Kidney (tissue), 14 donors: ENCODE data around the gene CCDC138. TPM values are rescaled to one million over a fixed set of nuclear protein-coding genes. Genes with fewer than 3 reads are reported as not detected.

ENCODE experiments used
- DNase-seq, 5 donors: peaks; one replicate each; pipeline ENCODE4 v3.0.0-alpha.2; 2013 to 2020
- FAIRE-seq: peaks from 2 replicates; lab custom pipeline; 2012; peaks lifted over from hg19 to GRCh38; lab: Jason Lieb, UNC
- H3K27ac ChIP-seq, 2 donors: one replicate each; pipeline ENCODE4 v1.7.0; 2013; ENCODE audit warnings: low read depth in 2 of 2, low read length in 2 of 2, inconsistent platforms in 1 of 2
- H3K27me3 ChIP-seq: one replicate; pipeline ENCODE4 v1.7.1; 2013; ENCODE audit warnings: low read length, inconsistent platforms; ENCODE audit not compliant: control insufficient read depth, insufficient read depth
- H3K36me3 ChIP-seq, 3 donors: one replicate each; pipeline versions ENCODE4 v1.7.0 to v1.7.1; 2013; ENCODE audit warnings: low read length in 3 of 3, control low read depth in 1 of 3, inconsistent platforms in 1 of 3; ENCODE audit not compliant: insufficient read depth in 3 of 3, control insufficient read depth in 2 of 3
- H3K4me1 ChIP-seq, 3 donors: one replicate each; pipeline versions ENCODE4 v1.7.0 to v1.7.1; 2013; ENCODE audit warnings: low read length in 3 of 3, inconsistent platforms in 1 of 3, low read depth in 1 of 3; ENCODE audit not compliant: control insufficient read depth in 2 of 3, insufficient read depth in 2 of 3
- H3K4me3 ChIP-seq, 3 donors: one replicate each; pipeline versions ENCODE4 v1.7.0 to v1.8.1; 2013; ENCODE audit warnings: low read length in 3 of 3, control low read depth in 1 of 3, inconsistent platforms in 1 of 3
- H3K9ac ChIP-seq, 3 donors: one replicate each; pipeline versions ENCODE4 v1.7.0 to v1.7.1; 2013; ENCODE audit warnings: low read length in 3 of 3, control low read depth in 1 of 3, inconsistent platforms in 1 of 3
- H3K9me3 ChIP-seq, 3 donors: one replicate each; pipeline versions ENCODE4 v1.7.0 to v1.7.1; 2013; ENCODE audit warnings: low read length in 3 of 3, control low read depth in 1 of 3, inconsistent platforms in 1 of 3; ENCODE audit not compliant: control insufficient read depth in 2 of 3, insufficient read depth in 1 of 3
- intact Hi-C: fragments of 100-400 bp; cut with DNase I; formaldehyde crosslinking; loops from one replicate; pipeline ENCODE4 v1.11.1; 2022
- polyA plus RNA-seq: library from polyadenylated mRNA; stranded (reverse); fragments of 350-450 nt; fragmentation: Illumina TruSeq; extraction: RNeasy Lipid Tissue Mini Kit (QIAGEN cat#74804); gene quantifications from one replicate; pipeline ENCODE4 v1.2.3, GENCODE V29; 2014; ENCODE audit warnings: low read depth, low replicate concordance; ENCODE audit not compliant: insufficient read depth
- total RNA-seq: library from RNA; stranded (reverse); fragmentation: NEBNext Ultra II Directional; extraction: Animal tissue kit (Norgen Biotek cat#: 25700); gene quantifications from one replicate; pipeline ENCODE4 v1.2.1, GENCODE V29; 2021
- TF ChIP-seq, protein P1 (sequence below): IDR thresholded peaks from 3 replicates; pipeline ENCODE4 v1.5.1; 2012; ENCODE audit warnings: mild to moderate bottlenecking, moderate library complexity, borderline replicate concordance; ENCODE audit not compliant: insufficient read depth; ENCODE audit errors: extremely low read depth
- donor health status: control.
- donor health status: control.
- donor health status: control.
- donor health status: control.
- donor health status: control.
- donor health status: DM: yes; HTN: yes; CAD: no.
- donor health status: Normal renal cell carcinoma (clear cell type).

The CCDC138 gene
- total and polyA plus RNA-seq, 2 donors from 2014 or later: 1.3 to 3.2 TPM

- peaks cover 0 to 6% (median 0%) of the 10 kb centered on the region in 3 donors for H3K9me3 ChIP-seq
- H3K4me3 ChIP-seq: no peak overlapping the region
- no peaks in the 10 kb centered on the region for H3K27me3 ChIP-seq
- no peak overlapping the region for H3K9ac ChIP-seq
- FAIRE-seq (no peak), DNase-seq (no peak)
- peaks cover 0 to under 1% (median 0%) of the 10 kb centered on the region in 3 donors for H3K36me3 ChIP-seq
- no peak overlapping the region for H3K27ac ChIP-seq
- intact Hi-C loops: no loop called here
- no peaks in the 10 kb centered on the region for H3K4me1 ChIP-seq
- TF ChIP-seq, protein P1, sequence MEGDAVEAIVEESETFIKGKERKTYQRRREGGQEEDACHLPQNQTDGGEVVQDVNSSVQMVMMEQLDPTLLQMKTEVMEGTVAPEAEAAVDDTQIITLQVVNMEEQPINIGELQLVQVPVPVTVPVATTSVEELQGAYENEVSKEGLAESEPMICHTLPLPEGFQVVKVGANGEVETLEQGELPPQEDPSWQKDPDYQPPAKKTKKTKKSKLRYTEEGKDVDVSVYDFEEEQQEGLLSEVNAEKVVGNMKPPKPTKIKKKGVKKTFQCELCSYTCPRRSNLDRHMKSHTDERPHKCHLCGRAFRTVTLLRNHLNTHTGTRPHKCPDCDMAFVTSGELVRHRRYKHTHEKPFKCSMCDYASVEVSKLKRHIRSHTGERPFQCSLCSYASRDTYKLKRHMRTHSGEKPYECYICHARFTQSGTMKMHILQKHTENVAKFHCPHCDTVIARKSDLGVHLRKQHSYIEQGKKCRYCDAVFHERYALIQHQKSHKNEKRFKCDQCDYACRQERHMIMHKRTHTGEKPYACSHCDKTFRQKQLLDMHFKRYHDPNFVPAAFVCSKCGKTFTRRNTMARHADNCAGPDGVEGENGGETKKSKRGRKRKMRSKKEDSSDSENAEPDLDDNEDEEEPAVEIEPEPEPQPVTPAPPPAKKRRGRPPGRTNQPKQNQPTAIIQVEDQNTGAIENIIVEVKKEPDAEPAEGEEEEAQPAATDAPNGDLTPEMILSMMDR: no peak
Measured at GRCh38 chr2:108813732-108814131, 27.2 kb downstream of the CCDC138 start.

DNA sequence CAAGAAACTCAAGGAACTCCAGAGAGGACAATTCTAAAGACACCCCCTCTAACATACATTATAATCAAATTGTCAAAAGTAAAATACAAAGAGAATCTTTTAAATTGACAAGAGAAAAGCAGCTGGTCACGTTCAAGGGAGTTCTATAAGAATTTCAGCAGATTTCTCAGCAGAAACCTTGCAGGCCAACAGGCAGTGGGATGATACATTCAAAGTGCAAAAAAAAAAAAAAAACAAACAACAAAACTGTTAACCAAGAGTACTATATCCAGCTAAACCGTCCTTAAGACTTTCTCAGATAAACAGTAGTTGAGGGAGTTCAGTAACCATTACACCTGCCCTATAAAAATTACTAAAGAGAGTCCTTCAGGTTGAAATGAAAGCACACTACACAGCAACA lies 33.9 kb downstream of the CCDC138 start:
- TF ChIP-seq, protein P1: no peak
- no peak for DNase-seq
- Histone ChIP-seq H3K4me3 (no peak overlapping the region), H3K9me3 (peaks cover 0 to 7% (median 0%) of the 10 kb centered on the region in 3 donors), H3K27me3 (no peaks in the 10 kb centered on the region), H3K4me1 (no peaks in the 10 kb centered on the region), H3K27ac (no peak overlapping the region), H3K36me3 (no peaks in the 10 kb centered on the region), H3K9ac (no peak overlapping the region)
- FAIRE-seq: no peak
- intact Hi-C loops: no loop called here

DNA sequence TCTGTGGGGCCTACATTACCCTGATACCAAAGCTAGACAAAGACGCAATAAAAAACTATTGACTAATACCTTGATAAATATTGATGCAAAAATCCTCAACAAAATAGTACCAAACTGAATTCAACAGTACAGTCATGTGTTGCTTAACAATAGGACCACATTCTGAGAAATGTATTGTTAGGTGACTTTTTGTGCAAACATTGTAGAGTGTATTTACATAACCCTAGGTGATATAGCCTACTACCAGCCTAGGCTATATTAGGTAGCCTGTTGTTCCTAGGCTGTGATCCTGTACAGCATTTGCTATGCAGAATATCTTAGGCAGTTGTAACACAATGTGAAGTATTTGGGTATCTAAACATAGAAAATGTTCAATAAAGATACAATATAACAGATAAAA lies 36.7 kb downstream of the CCDC138 start:
- Histone ChIP-seq H3K27ac (no peak overlapping the region), H3K9ac (no peak overlapping the region), H3K4me3 (no peak overlapping the region), H3K36me3 (no peaks in the 10 kb centered on the region), H3K4me1 (no peaks in the 10 kb centered on the region), H3K9me3 (peaks cover 0 to 7% (median 0%) of the 10 kb centered on the region in 3 donors), H3K27me3 (no peaks in the 10 kb centered on the region)
- DNase-seq (no peak), FAIRE-seq (no peak)
- TF ChIP-seq, protein P1: no peak
- intact Hi-C loops: no loop called here
